ENCODE measurements around the gene CBR3.

The CBR3 gene

DNA sequence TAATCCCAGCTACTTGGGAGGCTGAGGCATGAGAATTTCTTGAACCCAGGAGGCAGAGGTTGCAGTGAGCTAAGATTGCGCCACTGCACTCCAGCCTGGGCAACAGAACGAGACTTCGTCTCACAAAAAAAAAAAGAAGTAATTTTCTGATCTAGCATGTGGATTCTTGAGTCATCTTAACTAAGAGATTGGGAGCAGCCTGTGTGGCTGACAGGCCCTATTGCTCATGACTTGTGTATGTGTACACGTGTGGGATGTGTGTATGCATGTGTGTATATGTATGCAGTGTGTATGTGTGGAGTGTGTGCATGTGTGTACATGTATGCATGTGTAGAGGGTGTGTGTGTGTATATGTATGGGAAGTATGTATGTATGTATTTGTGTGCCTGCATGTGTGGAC, 51.2 kb downstream of the CBR3 start:
- TF ChIP-seq, protein P1, sequence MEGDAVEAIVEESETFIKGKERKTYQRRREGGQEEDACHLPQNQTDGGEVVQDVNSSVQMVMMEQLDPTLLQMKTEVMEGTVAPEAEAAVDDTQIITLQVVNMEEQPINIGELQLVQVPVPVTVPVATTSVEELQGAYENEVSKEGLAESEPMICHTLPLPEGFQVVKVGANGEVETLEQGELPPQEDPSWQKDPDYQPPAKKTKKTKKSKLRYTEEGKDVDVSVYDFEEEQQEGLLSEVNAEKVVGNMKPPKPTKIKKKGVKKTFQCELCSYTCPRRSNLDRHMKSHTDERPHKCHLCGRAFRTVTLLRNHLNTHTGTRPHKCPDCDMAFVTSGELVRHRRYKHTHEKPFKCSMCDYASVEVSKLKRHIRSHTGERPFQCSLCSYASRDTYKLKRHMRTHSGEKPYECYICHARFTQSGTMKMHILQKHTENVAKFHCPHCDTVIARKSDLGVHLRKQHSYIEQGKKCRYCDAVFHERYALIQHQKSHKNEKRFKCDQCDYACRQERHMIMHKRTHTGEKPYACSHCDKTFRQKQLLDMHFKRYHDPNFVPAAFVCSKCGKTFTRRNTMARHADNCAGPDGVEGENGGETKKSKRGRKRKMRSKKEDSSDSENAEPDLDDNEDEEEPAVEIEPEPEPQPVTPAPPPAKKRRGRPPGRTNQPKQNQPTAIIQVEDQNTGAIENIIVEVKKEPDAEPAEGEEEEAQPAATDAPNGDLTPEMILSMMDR (IDR thresholded peaks at IDR 0.05) = no peak
- H3K27me3 Mint-ChIP-seq (ENCODE audit: low read depth, poor library complexity) = peaks cover 4% of the 10 kb centered on the region
- no peak for DNase-seq
- no peak overlapping the region for H3K27ac Mint-ChIP-seq
- H3K9me3 Mint-ChIP-seq = no peaks in the 10 kb centered on the region
- H3K36me3 Mint-ChIP-seq (ENCODE audit: low read depth) = no peaks in the 10 kb centered on the region
- peaks cover 36% of the 10 kb centered on the region for H3K4me1 Mint-ChIP-seq
- no peak overlapping the region for H3K4me3 Mint-ChIP-seq

DNA sequence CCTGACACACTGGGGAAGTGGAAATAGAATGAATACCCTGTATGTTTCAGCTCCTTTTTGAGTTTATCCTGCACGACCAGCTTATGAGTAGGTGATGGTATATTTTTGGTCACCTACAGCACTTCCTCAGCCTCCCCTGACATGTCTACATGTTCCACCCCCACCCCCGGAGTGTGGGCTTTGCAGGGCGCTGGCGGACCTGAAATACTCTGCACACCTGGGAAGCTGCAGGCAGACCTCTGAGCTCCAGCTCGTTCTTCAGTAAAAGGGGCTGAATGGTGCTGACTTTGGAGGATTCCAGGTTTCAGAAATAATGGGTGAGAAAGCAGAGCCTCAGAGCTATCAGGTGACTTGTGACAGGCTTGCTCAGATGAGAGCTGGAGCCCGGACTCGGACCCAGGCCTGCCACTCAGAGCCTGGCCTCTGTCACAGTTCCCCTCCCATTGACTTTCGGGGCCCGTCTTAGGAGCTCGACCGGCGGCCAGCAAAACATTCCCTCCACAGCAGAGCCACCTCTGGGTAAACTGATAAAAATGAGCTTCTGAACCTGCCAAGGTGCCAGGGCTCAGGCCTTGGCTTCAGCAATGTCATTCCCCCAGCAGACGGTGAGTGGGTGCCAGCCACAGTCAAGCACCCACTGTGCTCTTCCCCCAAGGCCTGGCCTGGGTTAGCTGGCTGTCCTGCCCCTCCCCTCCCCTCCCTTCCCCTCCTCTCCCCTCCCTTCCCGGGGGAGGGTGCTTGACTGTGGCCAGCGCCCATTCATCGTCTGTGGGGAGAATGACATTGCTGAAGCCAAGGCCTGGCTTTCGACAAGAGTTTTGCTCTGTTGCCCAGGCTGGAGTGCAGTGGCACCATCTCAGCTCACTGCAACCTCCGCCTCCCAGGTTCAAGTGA, 51.9 kb downstream of the CBR3 start:
- TF ChIP-seq, protein P1 (IDR thresholded peaks at IDR 0.05) = no peak
- Mint-ChIP-seq H3K27ac (no peak overlapping the region), H3K27me3 (ENCODE audit: low read depth, poor library complexity) (peaks cover 4% of the 10 kb centered on the region), H3K4me3 (no peak overlapping the region), H3K9me3 (no peaks in the 10 kb centered on the region), H3K4me1 (peaks cover 39% of the 10 kb centered on the region), H3K36me3 (ENCODE audit: low read depth) (no peaks in the 10 kb centered on the region)
- no peak for DNase-seq

DNA sequence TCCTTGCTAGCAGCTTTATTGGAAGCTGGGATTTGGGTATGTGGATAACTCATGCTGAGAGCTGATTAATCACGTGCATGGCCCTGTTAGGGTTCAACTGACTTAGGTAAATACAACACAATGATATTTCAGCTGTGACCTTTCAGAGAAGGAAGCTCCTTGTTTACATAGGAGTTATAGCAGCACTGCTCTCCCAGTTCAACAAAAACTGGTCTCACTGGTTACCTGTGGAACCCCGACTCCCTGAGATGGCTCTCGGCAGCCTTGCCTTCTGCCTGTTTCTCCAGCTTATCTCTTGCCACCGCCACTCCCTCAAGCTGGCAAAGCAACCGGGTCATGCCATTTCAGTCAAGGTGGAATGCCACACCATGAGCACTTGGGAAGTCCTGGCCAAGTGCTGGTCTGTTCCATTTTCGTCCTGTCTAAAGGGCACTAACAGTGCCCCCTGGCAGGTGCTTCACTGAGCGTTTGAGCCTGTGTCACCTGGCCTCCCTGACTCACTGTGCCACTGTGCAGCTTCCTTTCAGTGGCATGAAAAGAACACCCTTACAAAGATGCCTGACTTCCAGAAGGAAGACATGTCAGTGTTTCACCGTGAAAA, 53.3 kb downstream of the CBR3 start:
- Mint-ChIP-seq H3K4me3 (no peak overlapping the region), H3K9me3 (no peaks in the 10 kb centered on the region), H3K4me1 (peaks cover 44% of the 10 kb centered on the region), H3K27me3 (ENCODE audit: low read depth, poor library complexity) (peaks cover under 1% of the 10 kb centered on the region), H3K36me3 (ENCODE audit: low read depth) (no peaks in the 10 kb centered on the region), H3K27ac (no peak overlapping the region)
- DNase-seq = no peak
- TF ChIP-seq, protein P1 (IDR thresholded peaks at IDR 0.05) = no peak

DNA sequence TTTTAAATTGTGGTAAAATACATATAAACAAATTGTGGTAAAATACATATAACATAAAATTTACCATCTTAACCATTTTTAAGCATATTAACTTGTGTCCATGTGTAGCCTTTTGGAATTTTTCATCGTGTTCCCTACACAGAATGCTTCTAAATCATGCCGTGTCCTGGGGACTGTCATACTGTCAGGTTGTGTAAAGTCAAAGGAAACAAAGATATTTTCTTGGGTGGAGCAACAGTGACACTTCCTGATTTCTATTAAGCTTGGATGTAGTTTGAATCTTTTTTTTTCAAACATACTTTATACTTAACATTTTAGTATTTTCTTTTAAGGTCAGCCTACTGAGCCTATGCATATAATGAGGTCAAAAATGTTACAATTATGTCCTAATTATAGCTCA, 54.1 kb downstream of the CBR3 start:
- DNase-seq = no peak
- TF ChIP-seq, protein P1 (IDR thresholded peaks at IDR 0.05) = no peak
- H3K36me3 Mint-ChIP-seq (ENCODE audit: low read depth) = no peaks in the 10 kb centered on the region
- H3K9me3 Mint-ChIP-seq = no peaks in the 10 kb centered on the region
- no peak overlapping the region for H3K27ac Mint-ChIP-seq
- H3K4me1 Mint-ChIP-seq = peaks cover 46% of the 10 kb centered on the region
- no peak overlapping the region for H3K4me3 Mint-ChIP-seq
- H3K27me3 Mint-ChIP-seq (ENCODE audit: low read depth, poor library complexity) = no peaks in the 10 kb centered on the region

DNA sequence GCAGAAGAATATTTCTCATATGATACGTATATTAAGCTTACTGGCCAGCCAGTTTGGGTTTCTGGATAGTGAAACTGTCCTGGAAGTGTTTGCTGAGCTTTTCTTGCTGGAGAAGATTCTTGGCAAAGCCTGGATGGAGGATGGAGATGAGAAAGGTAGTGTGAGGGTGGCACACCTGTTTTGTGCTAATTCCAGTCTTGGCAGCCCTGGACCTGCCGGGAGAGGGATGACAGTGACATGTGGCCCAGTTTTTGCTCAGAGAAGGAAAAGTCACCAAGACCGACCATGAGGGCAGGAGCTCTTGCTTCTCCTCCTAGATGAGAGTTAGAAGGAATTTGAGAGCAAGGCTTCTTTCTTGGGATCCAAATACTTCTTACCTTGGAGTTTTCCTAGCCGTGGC, 55.9 kb downstream of the CBR3 start:
- no peaks in the 10 kb centered on the region for H3K27me3 Mint-ChIP-seq (ENCODE audit: low read depth, poor library complexity)
- H3K4me3 Mint-ChIP-seq = no peak overlapping the region
- peaks cover 38% of the 10 kb centered on the region for H3K4me1 Mint-ChIP-seq
- no peak for DNase-seq
- H3K9me3 Mint-ChIP-seq = no peaks in the 10 kb centered on the region
- H3K36me3 Mint-ChIP-seq (ENCODE audit: low read depth) = no peaks in the 10 kb centered on the region
- TF ChIP-seq, protein P1 (IDR thresholded peaks at IDR 0.05) = no peak
- H3K27ac Mint-ChIP-seq = peak overlapping the region; percentile 55
